ENCODE results near the gene RUVBL1.
A peak's percentile ranks its signal among the peaks of the same experiment; 100 is the strongest.

Gene RUVBL1

GRCh38 chr3:128081226-128081625 is 42.4 kb downstream of the RUVBL1 start:
- no peak for DNase-seq

GRCh38 chr3:128080323-128081080 is 43.1 kb downstream of the RUVBL1 start:
- DNase-seq, result no peak

- DNase-seq, result no peak
Observed at GRCh38 chr3:128079823-128080222, 43.8 kb downstream of the RUVBL1 start.

DNA sequence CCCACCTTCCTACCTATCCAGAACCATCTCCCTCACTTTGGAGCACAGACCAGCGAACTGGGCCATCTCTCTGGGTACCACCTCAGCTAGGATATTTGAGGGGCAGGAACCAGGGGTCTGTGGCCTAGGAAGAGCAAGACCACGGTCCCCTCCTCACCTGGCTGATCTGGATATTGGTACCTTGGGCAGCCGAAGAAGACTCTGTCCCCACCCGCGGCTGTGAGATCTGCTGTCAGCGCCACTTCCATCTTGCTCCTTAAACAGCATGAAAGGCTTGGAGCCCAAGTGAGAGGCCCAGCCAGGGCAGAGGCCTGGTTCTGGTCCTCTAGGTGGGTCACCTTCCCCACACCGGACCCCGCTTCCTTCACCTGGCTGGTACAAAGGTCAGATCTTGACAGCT is 44.7 kb downstream of the RUVBL1 start:
- no peak for DNase-seq

DNA sequence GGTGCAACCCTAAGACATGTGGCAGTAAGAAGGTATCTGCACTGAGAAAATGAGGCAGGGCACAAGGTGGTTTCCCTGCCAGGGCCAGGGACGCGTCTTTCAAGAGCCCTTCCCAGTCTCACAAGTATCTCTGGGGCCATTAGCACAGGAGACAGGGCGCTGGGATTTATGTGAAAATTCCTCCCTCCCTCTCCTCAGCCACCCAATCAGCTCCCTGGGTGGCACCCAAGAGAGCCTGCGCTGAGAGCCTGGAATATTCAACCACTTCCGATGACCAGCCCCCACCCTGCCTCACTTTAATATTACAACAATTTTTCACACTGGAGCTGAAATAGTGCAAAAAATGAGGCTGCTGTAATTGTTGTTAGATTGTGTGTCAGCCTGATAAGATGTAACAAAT is 45.3 kb downstream of the RUVBL1 start:
- DNase-seq, result no peak

- no peak for DNase-seq
Observed at GRCh38 chr3:128077665-128078064, 45.9 kb downstream of the RUVBL1 start.

- no peak for DNase-seq
Observed at GRCh38 chr3:128077202-128077624, 46.4 kb downstream of the RUVBL1 start.

DNA sequence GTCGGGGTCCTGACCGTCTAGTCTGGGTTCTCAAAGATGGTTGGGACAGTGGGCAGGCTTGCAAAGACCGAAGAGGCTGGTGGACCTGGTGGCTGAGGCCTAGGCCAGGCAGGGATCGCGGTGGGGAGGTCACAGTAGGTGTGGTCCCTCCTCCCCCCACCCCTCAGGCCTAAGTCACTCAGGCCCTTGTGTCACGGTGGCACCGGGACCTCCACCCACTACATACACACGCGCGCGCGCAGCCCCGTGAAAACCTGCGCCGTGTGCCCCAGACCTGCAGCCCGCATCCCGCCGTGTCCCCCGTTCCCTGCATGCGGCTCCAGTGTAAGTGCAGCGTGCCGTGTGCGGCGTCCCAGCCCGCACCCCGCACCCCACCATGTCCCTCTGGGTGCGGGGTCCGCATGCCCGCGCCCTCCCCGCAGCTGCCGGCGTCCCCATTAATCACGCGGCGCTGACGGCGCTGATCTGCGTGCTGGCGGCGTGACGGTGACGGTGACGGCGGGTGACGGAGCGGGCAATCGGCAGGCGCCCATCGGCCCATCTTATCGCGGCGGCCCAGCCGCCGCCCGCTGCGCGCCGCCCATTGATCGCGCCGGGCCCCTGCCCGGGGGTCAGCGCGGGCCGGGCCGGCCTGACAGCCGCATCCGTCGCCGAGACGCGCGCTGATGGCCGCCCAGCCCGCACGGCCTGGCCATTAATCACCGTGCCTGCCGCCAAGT is 47.0 kb downstream of the RUVBL1 start:
- peak; percentile 29 for DNase-seq

- DNase-seq, result peak; percentile 81
Observed at GRCh38 chr3:128075522-128076482, 47.8 kb downstream of the RUVBL1 start.

GRCh38 chr3:128074851-128075521 is 48.6 kb downstream of the RUVBL1 start:
- no peak for DNase-seq

DNA sequence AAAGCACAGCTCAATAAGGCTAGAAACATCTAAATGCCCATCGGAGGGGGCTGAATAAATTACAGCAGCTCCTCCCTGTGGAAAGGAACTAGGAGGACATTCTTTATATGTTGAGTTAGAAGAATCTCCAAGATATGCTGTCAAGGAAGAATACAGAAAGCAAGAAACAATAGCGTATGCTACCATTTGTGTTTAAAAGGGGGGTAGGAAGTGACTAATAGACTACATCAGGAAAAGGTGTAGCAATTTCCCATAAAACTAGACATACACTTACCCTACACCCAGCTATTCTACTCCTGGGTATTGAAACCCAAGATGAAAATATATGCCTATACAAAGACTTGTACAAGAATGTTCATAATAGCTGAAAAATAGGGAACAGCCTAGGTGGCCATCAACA is 49.8 kb downstream of the RUVBL1 start:
- DNase-seq, result no peak

GRCh38 chr3:128073185-128073725 is 50.4 kb downstream of the RUVBL1 start:
- no peak for DNase-seq

DNA sequence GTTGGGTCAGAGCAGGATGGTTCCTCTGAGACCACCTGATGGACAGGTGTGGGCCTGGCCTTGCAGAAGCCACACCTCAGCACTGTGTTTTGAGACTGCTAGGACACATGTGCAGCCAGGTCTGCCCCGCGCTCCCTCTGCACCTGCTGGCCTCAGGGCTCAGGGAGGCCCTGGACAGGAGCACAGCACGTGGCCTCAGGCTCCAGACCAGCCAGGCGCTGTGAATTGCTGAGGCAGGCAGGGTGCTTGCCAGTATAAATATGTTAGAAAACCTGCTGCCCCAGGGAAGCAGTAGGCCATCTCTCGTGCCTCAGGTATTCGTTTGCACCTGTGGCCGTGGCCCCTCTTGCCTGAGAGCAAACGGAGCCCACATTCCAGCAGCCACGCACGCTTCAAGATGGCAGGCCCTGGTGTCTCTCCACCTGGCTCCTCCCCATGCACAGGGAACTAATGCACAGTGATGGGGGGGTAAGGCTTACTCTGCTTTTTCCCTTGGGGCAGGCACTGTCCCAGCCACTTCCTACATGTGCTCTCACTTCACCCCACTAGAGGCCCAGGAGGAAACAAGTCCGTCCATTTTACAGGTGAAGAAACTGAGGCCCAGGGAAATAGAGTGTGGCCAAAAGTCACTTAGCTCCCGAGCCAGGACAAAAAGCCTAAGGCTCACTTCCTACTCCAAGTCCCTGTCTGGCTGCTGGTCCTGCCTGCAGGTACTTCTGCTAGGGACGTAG is 51.0 kb downstream of the RUVBL1 start:
- no peak for DNase-seq

GRCh38 chr3:128071771-128072453 is 51.7 kb downstream of the RUVBL1 start:
- DNase-seq, result no peak

GRCh38 chr3:128070898-128071591 is 52.6 kb downstream of the RUVBL1 start:
- DNase-seq, result no peak

GRCh38 chr3:128069271-128069670 is 54.3 kb downstream of the RUVBL1 start:
- no peak for DNase-seq

DNA sequence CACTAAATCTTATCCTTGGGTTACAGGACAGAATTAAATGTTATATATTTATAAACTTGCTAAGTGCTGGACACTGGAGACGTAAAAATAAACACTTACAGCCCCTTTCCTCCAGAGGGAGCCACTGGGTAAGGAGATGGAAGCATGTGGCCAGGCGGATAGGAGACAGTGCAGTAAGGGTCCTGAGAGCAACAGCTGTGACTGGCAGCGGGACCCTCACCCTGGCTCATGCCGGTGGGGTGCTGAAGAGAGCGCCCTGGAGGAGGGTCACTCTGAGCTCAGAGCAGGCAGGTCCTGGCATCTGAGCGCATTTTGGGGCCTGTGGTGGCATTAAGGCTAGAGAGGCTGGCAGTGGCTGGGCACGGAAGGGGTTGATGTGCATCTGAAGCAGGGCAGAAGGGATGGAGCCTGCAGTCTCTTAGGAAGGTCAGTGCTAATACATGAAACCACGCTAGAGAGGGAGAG is 55.4 kb downstream of the RUVBL1 start:
- no peak for DNase-seq

DNA sequence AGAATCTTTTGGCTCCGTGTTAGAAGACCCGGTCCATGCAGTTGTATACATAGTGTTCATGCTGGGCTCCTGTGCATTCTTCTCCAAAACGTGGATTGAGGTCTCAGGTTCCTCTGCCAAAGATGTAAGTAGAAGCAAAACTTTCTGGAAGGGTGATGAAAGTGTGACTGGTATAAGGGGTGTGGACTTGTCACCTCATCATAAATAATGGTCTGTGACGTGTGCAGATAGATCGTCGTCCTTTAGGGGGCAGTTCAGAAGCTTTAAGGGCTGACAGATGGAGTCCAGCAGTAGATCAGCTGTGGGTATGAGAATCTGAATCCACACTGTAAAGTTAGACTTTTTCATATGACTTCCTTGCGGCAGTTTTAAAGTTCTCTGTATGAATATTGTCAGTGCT is 56.1 kb downstream of the RUVBL1 start:
- no peak for DNase-seq

- no peak for DNase-seq
Observed at GRCh38 chr3:128066676-128067075, 56.9 kb downstream of the RUVBL1 start.

DNA sequence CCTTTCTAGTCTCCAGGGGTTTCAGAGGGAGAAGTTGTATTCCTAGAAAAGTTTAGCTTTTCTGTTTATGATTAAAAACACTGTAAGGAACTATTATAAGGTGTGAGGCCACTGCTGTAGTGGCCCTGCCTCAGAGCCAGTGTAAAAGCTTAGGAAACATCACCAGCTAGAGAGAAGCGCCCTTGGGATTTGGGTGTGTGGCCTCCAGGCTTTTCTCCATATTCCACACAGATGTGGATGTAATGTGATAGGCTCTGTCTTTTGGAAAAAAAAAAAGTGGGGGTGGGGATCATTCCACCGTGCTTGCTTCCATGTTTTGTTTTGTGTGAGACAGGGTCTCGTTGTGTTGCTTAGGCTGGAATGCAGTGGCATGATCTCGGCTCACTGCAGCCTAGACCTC is 57.5 kb downstream of the RUVBL1 start:
- DNase-seq, result no peak

Data from effector CD4-positive, alpha-beta T cell (primary cell).